Left lung (tissue), 10 donors: ENCODE measurements around the gene CDKN2B. TPM values are rescaled to one million over a fixed set of nuclear protein-coding genes. Genes with fewer than 3 reads are reported as not detected.
"Not testable (repeated sequence)": the region's sequence is repeated elsewhere in the genome, so short reads cannot be mapped to it uniquely, and the experiment has no call there.

Experiments
- ATAC-seq: fragments of 200-7000 bp; cut with Tn5 transposase; one replicate; pipeline ENCODE4 v1.9.1; 2020; ENCODE audit warnings: moderate library complexity
- DNase-seq, 4 donors: peaks; one replicate each; pipeline ENCODE4 v3.0.0-alpha.2; 2013 to 2020
- H3K27ac ChIP-seq, 2 donors: fragments of 200-600 bp; sonication (generic) in 1 of 2; one replicate each; pipeline versions ENCODE4 v1.5.0 to v1.8.0; 2020 to 2021
- H3K27me3 ChIP-seq, 2 donors: fragments of 200-600 bp; sonication (generic) in 1 of 2; one replicate each; pipeline versions ENCODE4 v1.5.0 to v1.8.0; 2020 to 2021
- H3K36me3 ChIP-seq, 2 donors: fragments of 200-600 bp; sonication (generic) in 1 of 2; one replicate each; pipeline versions ENCODE4 v1.5.0 to v1.8.0; 2020 to 2021
- H3K4me1 ChIP-seq, 2 donors: fragments of 200-600 bp; one replicate each; pipeline ENCODE4 v1.8.0; 2021
- H3K4me3 ChIP-seq, 2 donors: fragments of 200-600 bp; sonication (generic) in 1 of 2; one replicate each; pipeline versions ENCODE4 v1.5.0 to v1.8.0; 2020 to 2021; ENCODE audit warnings: mild to moderate bottlenecking in 1 of 2
- H3K9me3 ChIP-seq, 2 donors: fragments of 200-600 bp; sonication (generic) in 1 of 2; one replicate each; pipeline versions ENCODE4 v1.5.0 to v1.8.0; 2020 to 2021
- intact Hi-C, 2 donors: fragments of 100-400 bp; cut with DNase I; formaldehyde crosslinking; loops; one replicate each; pipeline versions ENCODE4 v1.11.2 to v1.14.2; 2022
- polyA plus RNA-seq, 6 donors: library from polyadenylated mRNA; unstranded; fragments of 120-200 nt; gene quantifications; one replicate each; pipeline ENCODE4 v1.2.1, GENCODE V29; 2013; ENCODE audit not compliant: insufficient read length in 6 of 6
- total RNA-seq, 2 donors: library from RNA; stranded (reverse); fragmentation: NEBNext Ultra II Directional; extraction: Animal tissue kit (Norgen Biotek cat#: 25700); gene quantifications; one replicate each; pipeline ENCODE4 v1.2.1, GENCODE V29; 2021
- TF ChIP-seq, protein P1 (sequence below), 2 donors: fragments of 200-600 bp; sonication (generic) in 1 of 2; IDR thresholded peaks; one replicate each; pipeline versions ENCODE4 v1.5.0 to v1.8.0; 2021; ENCODE audit warnings: antibody characterized with exemption in 2 of 2
- donor health status: DM: no; HTN: yes; CAD: no.
- donor health status: DM: no; HTN: no; CAD: no.

CDKN2B gene
- total and polyA plus RNA-seq, 8 donors: 0.06 to 75.6 (median 0.14) TPM; not detected in 1

DNA sequence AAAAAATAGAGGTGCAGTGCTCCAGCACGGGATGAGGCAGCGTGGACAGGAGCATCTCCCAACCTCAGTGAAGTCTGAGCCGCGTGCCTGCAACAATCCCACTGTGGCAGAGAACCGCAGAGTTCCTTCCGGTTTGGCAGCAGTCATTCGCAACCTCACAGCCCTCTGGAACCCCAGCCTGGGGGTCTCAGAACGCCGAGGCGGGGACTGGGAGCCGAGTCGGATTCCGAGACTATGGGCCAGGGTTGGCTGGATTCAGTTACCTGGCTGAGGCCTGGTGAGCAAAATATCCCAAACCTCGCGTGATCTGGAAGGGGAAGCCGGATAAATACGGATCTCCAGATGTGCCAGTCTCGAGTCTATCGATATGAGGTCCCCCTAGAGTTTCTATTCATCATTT is 41.9 kb downstream of the CDKN2B start:
- DNase-seq (no peak), ATAC-seq (no peak)
- Histone ChIP-seq H3K27me3 (peaks cover 92 to 100% of the 10 kb centered on the region in 2 donors), H3K4me1 (peaks cover 10 to 23% of the 10 kb centered on the region in 2 donors), H3K36me3 (no peaks in the 10 kb centered on the region), H3K4me3 (no peak overlapping the region), H3K9me3 (no peaks in the 10 kb centered on the region), H3K27ac (no peak overlapping the region)
- intact Hi-C loops: no loop called here
- TF ChIP-seq, protein P1, sequence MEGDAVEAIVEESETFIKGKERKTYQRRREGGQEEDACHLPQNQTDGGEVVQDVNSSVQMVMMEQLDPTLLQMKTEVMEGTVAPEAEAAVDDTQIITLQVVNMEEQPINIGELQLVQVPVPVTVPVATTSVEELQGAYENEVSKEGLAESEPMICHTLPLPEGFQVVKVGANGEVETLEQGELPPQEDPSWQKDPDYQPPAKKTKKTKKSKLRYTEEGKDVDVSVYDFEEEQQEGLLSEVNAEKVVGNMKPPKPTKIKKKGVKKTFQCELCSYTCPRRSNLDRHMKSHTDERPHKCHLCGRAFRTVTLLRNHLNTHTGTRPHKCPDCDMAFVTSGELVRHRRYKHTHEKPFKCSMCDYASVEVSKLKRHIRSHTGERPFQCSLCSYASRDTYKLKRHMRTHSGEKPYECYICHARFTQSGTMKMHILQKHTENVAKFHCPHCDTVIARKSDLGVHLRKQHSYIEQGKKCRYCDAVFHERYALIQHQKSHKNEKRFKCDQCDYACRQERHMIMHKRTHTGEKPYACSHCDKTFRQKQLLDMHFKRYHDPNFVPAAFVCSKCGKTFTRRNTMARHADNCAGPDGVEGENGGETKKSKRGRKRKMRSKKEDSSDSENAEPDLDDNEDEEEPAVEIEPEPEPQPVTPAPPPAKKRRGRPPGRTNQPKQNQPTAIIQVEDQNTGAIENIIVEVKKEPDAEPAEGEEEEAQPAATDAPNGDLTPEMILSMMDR (IDR thresholded peaks at IDR 0.05): no peak

DNA sequence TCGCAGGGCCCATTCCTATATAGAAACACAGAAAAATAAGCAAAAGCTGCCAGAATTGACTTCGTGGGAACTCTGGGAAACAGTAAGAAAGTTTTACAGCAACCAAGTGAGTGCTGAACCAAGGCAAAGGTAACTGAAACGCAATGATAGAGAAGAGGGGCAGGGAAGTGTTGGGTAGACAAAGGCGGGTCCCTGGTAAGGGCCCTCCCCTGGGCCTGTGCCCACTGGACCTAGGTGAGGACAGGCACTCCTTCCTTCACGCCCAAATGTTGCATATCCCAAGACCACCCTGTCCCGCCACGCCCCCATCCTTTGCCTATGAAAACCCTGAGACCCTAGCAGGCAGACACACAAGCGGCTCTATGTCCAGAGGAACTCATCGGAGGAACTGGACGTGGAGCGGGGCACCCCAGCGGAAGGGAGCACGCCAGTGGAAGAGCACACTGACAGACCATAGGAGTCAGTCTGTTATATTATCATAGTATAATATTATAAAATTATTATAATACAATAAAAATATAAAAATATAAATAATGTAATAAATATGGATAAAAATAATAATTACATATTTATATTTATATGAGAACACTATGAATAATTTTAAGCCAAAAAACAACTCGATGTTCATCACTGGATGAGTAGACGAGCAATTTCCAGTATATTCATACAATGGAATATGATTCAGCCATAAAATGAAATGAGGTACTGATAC is 42.8 kb downstream of the CDKN2B start:
- Histone ChIP-seq H3K9me3 (no peaks in the 10 kb centered on the region), H3K36me3 (no peaks in the 10 kb centered on the region), H3K4me1 (peaks cover 10 to 23% of the 10 kb centered on the region in 2 donors), H3K27me3 (peaks cover 85 to 100% of the 10 kb centered on the region in 2 donors), H3K27ac (no peak overlapping the region), H3K4me3 (no peak overlapping the region)
- TF ChIP-seq, protein P1 (IDR thresholded peaks at IDR 0.05): no peak
- ATAC-seq: no peak
- intact Hi-C loops: no loop called here
- DNase-seq: no peak

DNA sequence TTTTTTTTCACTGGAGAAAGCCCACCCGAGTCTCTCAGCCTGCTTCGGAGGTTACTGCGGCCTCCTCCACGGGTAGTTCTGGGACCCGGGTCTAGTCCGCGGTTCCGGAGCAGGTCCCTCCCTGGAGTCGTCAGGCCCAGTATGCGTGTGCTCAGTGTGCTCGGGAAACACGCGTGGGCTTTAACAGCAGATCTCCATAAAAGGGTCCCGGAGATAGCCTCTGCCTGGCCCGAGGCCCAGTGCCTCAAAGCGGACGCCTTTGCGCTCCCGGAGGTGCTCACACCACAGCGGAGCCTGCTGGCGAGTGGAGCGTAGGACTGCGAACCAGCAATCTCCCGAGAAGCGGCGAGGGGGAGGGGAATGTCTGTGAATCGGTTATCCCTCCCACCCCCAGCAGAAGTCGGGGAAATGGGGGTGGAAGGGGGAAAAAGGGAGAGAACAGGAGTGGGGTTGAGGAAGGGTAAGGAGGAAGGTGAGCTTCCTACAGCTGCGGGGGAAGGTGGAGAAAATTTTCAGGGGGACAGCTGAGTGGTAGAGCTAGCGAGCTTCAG is 43.6 kb downstream of the CDKN2B start:
- no peaks in the 10 kb centered on the region for H3K36me3 ChIP-seq
- DNase-seq (peak in 3 of 4 donors; percentile 44 to 83 (median 64)), ATAC-seq (peak; percentile 94)
- peaks cover 79 to 100% of the 10 kb centered on the region in 2 donors for H3K27me3 ChIP-seq
- H3K4me3 ChIP-seq: peak overlapping the region in 1 of 2 donors; percentile 26
- no peak overlapping the region for H3K27ac ChIP-seq
- peaks cover 10 to 23% of the 10 kb centered on the region in 2 donors for H3K4me1 ChIP-seq
- intact Hi-C loops: no loop called here
- TF ChIP-seq, protein P1 (IDR thresholded peaks at IDR 0.05): no peak
- H3K9me3 ChIP-seq: no peaks in the 10 kb centered on the region

DNA sequence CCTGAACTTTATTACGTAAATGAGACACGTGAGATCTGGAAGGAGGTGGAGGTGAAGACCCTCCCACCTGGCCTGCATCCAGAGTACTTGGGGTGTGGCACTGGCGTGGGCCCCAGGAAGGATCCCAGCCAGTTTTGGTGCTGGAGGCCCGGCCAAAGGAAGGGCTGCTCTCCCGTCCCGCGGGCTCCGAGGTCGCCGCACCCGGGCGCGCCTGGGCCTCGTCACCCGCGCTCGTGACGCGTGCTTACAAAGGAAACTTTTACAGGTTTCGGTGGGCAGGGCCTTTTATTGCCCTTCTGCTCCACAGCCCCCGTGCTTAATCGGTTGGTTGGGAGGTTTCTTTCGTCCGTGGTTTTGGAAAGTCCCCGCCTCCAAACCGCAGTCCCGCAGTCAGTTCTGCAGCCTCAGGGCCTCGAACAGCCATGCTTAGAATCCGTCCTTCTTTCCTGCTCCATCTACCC is 44.1 kb downstream of the CDKN2B start:
- peak; percentile 64 for ATAC-seq
- Histone ChIP-seq H3K27me3 (peaks cover 76 to 100% of the 10 kb centered on the region in 2 donors), H3K36me3 (no peaks in the 10 kb centered on the region), H3K27ac (no peak overlapping the region), H3K9me3 (no peaks in the 10 kb centered on the region), H3K4me1 (peaks cover 10 to 23% of the 10 kb centered on the region in 2 donors), H3K4me3 (peak overlapping the region in 1 of 2 donors; percentile 26)
- peak in 2 of 4 donors; percentile 24 to 78 for DNase-seq
- TF ChIP-seq, protein P1 (IDR thresholded peaks at IDR 0.05): no peak
- intact Hi-C loops: no loop called here

DNA sequence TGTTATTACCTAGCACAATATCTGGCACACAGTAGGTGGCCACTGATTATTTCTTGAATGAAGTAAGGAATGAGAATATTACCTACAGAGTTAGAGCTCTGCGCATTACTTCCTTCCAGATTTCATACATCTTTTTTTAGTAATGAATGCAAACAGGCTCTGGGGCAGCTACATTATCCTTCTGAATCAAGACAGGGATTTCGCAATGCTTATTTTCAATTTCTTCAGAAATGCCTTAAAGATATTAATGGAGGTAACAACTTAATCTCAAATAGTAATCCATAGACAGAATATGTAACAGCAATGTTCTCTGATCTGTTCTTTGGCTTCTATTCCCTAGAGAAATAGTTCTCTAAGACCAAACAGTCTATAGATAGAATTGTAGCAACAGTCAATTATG is 47.5 kb downstream of the CDKN2B start:
- DNase-seq: no peak
- Histone ChIP-seq H3K4me1 (peaks cover 10 to 16% of the 10 kb centered on the region in 2 donors), H3K27ac (no peak overlapping the region), H3K27me3 (peaks cover 42 to 74% of the 10 kb centered on the region in 2 donors), H3K4me3 (no peak overlapping the region), H3K9me3 (no peaks in the 10 kb centered on the region), H3K36me3 (no peaks in the 10 kb centered on the region)
- intact Hi-C loops: no loop called here
- no peak for ATAC-seq
- TF ChIP-seq, protein P1 (IDR thresholded peaks at IDR 0.05): no peak

DNA sequence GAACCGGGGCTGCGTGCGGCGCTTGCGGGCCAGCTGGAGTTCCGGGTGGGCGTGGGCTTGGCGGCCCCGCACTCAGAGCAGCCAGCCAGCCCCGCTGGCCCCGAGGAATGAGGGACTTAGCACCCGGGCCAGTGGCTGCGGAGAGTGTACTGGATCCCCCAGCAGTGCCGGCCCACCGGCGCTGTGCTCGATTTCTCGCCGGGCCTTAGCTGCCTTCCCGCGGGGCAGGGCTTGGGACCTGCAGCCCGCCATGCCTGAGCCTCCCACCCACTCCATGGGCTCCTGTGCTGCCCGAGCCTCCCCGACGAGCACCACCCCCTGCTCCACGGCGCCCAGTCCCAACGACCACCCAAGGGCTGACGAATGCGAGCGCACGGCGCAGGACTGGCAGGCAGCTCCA is 49.8 kb downstream of the CDKN2B start:
- H3K36me3 ChIP-seq, ATAC-seq, DNase-seq, H3K9me3 ChIP-seq, H3K4me3 ChIP-seq, H3K4me1 ChIP-seq, H3K27ac ChIP-seq, intact Hi-C loops: not testable (repeated sequence)
- H3K27me3 ChIP-seq: peaks cover 19 to 51% of the 10 kb centered on the region in 2 donors
